ENCODE measurements around the gene TXNL4A.
"Not testable (repeated sequence)": the region's sequence is repeated elsewhere in the genome, so short reads cannot be mapped to it uniquely, and the experiment has no call there.

Gene TXNL4A

DNA sequence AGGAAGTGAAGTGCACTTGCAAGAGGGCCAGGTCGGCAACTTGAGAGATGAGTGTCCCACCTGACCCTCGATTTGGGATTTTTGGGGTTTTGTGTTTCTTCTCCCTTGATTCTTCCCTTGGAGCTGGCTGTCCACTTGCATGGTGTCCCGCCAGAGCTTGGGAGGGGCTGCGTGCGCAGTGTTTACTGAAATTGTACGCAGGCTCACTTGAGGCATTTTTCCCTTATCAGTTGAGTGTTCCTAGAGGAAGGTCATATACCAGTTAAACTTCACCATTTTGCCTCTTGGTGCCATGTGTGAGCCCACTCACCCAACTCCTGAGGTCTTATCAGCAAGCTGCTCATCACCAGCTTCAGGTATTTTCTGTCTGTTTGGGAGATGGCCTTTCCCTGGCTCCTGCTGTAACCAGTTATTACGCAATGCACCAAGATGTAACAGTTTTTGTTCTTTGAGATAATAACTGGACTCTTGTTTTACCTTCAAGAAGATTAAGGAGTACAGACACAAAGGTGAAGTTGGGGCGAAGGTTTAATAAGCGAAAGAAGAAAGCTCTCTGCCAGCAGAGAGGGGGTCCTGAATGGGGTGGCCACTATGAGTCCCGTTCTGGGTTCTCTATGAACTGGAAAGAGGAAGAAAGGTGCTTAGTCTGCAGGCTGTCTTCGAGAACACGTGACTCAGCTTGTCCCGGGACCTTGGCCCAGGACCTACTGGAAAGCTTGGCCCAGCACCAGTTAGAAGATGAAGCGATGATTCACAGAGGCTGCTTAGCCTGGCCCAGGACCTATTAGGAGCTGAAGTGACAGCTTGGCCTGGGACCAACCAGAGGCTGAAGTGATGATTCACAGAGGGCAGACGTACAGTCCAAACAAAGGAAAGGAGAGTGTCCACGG lies 21.5 kb upstream of the TXNL4A start:
- H3K4me3 Mint-ChIP-seq = no peak overlapping the region
- no peaks in the 10 kb centered on the region for H3K36me3 Mint-ChIP-seq (ENCODE audit: low read depth)
- H3K27me3 Mint-ChIP-seq (ENCODE audit: low read depth) = peaks cover under 1% of the 10 kb centered on the region
- H3K27ac Mint-ChIP-seq = no peak overlapping the region
- no peaks in the 10 kb centered on the region for H3K4me1 Mint-ChIP-seq (ENCODE audit: low read depth)
- H3K9me3 Mint-ChIP-seq = peaks cover 31% of the 10 kb centered on the region

DNA sequence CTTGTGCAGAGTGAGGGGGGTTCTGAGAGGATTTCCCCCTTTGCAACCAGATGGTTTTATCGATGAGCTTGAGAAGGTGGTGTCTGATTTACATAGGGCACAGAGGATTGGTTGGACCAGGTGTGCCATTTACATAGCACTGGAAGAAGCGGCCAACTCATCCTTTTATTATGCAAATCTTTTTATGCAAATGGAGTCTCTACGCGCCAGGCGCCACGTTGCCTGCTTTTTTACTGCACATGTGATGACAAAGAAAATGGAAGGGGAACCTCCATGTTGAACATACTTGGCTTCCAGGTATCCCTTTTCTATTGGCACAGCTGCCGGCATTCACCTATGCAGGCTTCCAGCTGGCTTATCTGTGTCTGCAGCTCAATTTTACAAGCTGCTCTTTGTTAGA lies 18.4 kb upstream of the TXNL4A start:
- peaks cover 4% of the 10 kb centered on the region for H3K27me3 Mint-ChIP-seq (ENCODE audit: low read depth)
- H3K36me3 Mint-ChIP-seq (ENCODE audit: low read depth) = no peaks in the 10 kb centered on the region
- no peaks in the 10 kb centered on the region for H3K4me1 Mint-ChIP-seq (ENCODE audit: low read depth)
- H3K4me3 Mint-ChIP-seq = no peak overlapping the region
- no peak overlapping the region for H3K27ac Mint-ChIP-seq
- H3K9me3 Mint-ChIP-seq = peaks cover 21% of the 10 kb centered on the region

- H3K27me3 Mint-ChIP-seq (ENCODE audit: low read depth) = peaks cover 4% of the 10 kb centered on the region
- H3K4me3 Mint-ChIP-seq = no peak overlapping the region
- H3K27ac Mint-ChIP-seq = no peak overlapping the region
- H3K4me1 Mint-ChIP-seq (ENCODE audit: low read depth) = no peaks in the 10 kb centered on the region
- no peaks in the 10 kb centered on the region for H3K36me3 Mint-ChIP-seq (ENCODE audit: low read depth)
- H3K9me3 Mint-ChIP-seq = peaks cover 25% of the 10 kb centered on the region
Observed at GRCh38 chr18:80004600-80005342, 16.4 kb upstream of the TXNL4A start.

- Mint-ChIP-seq H3K4me1 (ENCODE audit: low read depth) (no peaks in the 10 kb centered on the region), H3K9me3 (peaks cover 17% of the 10 kb centered on the region), H3K27me3 (ENCODE audit: low read depth) (peaks cover 4% of the 10 kb centered on the region)
Observed at GRCh38 chr18:80002468-80002867, 14.1 kb upstream of the TXNL4A start.

GRCh38 chr18:80000877-80001276 lies 12.5 kb upstream of the TXNL4A start:
- no peaks in the 10 kb centered on the region for H3K36me3 Mint-ChIP-seq (ENCODE audit: low read depth)
- no peak overlapping the region for H3K27ac Mint-ChIP-seq
- H3K27me3 Mint-ChIP-seq (ENCODE audit: low read depth) = peaks cover 4% of the 10 kb centered on the region
- peaks cover 17% of the 10 kb centered on the region for H3K9me3 Mint-ChIP-seq
- H3K4me3 Mint-ChIP-seq = no peak overlapping the region
- H3K4me1 Mint-ChIP-seq (ENCODE audit: low read depth) = no peaks in the 10 kb centered on the region

More at GRCh38 chr18:80002468-80002867, 14.1 kb upstream of the TXNL4A start:
- Mint-ChIP-seq H3K27ac (no peak overlapping the region), H3K36me3 (ENCODE audit: low read depth) (no peaks in the 10 kb centered on the region), H3K4me3 (no peak overlapping the region)

- not testable (repeated sequence) for H3K36me3 Mint-ChIP-seq (ENCODE audit: low read depth); H3K27ac Mint-ChIP-seq; H3K4me3 Mint-ChIP-seq; H3K27me3 Mint-ChIP-seq (ENCODE audit: low read depth); H3K4me1 Mint-ChIP-seq (ENCODE audit: low read depth)
- H3K9me3 Mint-ChIP-seq = peaks cover 14% of the 10 kb centered on the region
Observed at GRCh38 chr18:79999701-80000100, 11.3 kb upstream of the TXNL4A start.

- H3K27me3 Mint-ChIP-seq (ENCODE audit: low read depth) = no peaks in the 10 kb centered on the region
- no peak overlapping the region for H3K27ac Mint-ChIP-seq
- H3K9me3 Mint-ChIP-seq = no peaks in the 10 kb centered on the region
- no peaks in the 10 kb centered on the region for H3K36me3 Mint-ChIP-seq (ENCODE audit: low read depth)
- peaks cover 13% of the 10 kb centered on the region for H3K4me1 Mint-ChIP-seq (ENCODE audit: low read depth)
- H3K4me3 Mint-ChIP-seq = no peak overlapping the region
Observed at GRCh38 chr18:79991494-79991893, 3.1 kb upstream of the TXNL4A start.

GRCh38 chr18:79989195-79989497 lies 783 bp upstream of the TXNL4A start:
- Mint-ChIP-seq H3K4me1 (ENCODE audit: low read depth) (peaks cover 28% of the 10 kb centered on the region), H3K4me3 (peak overlapping the region; percentile 98), H3K36me3 (ENCODE audit: low read depth) (peaks cover 5% of the 10 kb centered on the region), H3K9me3 (no peaks in the 10 kb centered on the region), H3K27ac (peak overlapping the region; percentile 96), H3K27me3 (ENCODE audit: low read depth) (no peaks in the 10 kb centered on the region)

DNA sequence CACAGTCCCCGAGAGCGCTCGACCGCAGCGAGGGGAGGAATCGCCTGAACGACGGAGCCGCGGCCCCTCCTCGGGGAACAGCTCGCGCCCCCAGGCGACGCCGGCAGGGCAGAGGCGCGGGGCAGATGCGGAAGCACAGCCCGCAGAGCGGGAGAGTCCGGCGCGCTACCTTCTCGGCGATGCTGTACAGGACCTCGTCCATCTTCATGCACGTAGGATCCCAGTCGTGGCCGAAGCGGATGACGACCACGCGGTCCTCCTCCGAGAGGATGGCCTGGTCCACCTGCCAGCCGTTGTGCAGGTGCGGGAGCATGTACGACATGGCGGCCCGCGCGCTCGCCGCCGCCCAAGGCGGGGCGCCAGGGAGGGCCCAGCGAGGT lies 302 bp downstream of the TXNL4A start:
- peak overlapping the region; percentile 87 for H3K4me3 Mint-ChIP-seq
- H3K27me3 Mint-ChIP-seq (ENCODE audit: low read depth) = no peaks in the 10 kb centered on the region
- H3K27ac Mint-ChIP-seq = peak overlapping the region; percentile 87
- peaks cover 38% of the 10 kb centered on the region for H3K4me1 Mint-ChIP-seq (ENCODE audit: low read depth)
- peaks cover 7% of the 10 kb centered on the region for H3K36me3 Mint-ChIP-seq (ENCODE audit: low read depth)
- no peaks in the 10 kb centered on the region for H3K9me3 Mint-ChIP-seq

DNA sequence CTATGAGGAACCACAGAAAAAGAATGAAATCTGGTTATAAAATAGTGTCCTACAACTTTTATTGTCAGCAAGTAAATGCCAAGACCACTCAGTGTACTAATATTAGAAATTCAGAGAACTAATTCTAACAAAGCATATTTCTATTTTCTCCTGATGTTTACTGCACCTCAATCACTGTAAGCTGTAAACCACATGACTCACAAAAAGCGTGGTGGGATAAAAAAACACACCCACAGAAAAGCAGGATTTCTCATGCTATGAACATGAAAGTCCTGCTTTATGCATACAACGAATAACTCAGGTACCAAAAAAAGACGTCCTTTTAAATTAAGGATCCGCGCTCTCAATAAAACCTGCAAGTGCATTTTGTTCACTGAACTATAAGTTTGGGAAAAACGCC lies 797 bp downstream of the TXNL4A start:
- H3K4me3 Mint-ChIP-seq = peak overlapping the region; percentile 87
- peak overlapping the region; percentile 87 for H3K27ac Mint-ChIP-seq
- no peaks in the 10 kb centered on the region for H3K9me3 Mint-ChIP-seq
- peaks cover 7% of the 10 kb centered on the region for H3K36me3 Mint-ChIP-seq (ENCODE audit: low read depth)
- H3K4me1 Mint-ChIP-seq (ENCODE audit: low read depth) = peaks cover 40% of the 10 kb centered on the region
- no peaks in the 10 kb centered on the region for H3K27me3 Mint-ChIP-seq (ENCODE audit: low read depth)

- H3K27me3 Mint-ChIP-seq (ENCODE audit: low read depth) = no peaks in the 10 kb centered on the region
- H3K27ac Mint-ChIP-seq = peak overlapping the region; percentile 42
- peaks cover 12% of the 10 kb centered on the region for H3K36me3 Mint-ChIP-seq (ENCODE audit: low read depth)
- peaks cover 45% of the 10 kb centered on the region for H3K4me1 Mint-ChIP-seq (ENCODE audit: low read depth)
- H3K9me3 Mint-ChIP-seq = no peaks in the 10 kb centered on the region
- H3K4me3 Mint-ChIP-seq = peak overlapping the region; percentile 87
Observed at GRCh38 chr18:79986726-79987125, 1.6 kb downstream of the TXNL4A start.

- H3K27me3 Mint-ChIP-seq (ENCODE audit: low read depth) = no peaks in the 10 kb centered on the region
- H3K4me3 Mint-ChIP-seq = peak overlapping the region; percentile 66
- no peaks in the 10 kb centered on the region for H3K9me3 Mint-ChIP-seq
- H3K36me3 Mint-ChIP-seq (ENCODE audit: low read depth) = peaks cover 12% of the 10 kb centered on the region
- H3K4me1 Mint-ChIP-seq (ENCODE audit: low read depth) = peaks cover 49% of the 10 kb centered on the region
- no peak overlapping the region for H3K27ac Mint-ChIP-seq
Observed at GRCh38 chr18:79985172-79985571, 3.2 kb downstream of the TXNL4A start.

DNA sequence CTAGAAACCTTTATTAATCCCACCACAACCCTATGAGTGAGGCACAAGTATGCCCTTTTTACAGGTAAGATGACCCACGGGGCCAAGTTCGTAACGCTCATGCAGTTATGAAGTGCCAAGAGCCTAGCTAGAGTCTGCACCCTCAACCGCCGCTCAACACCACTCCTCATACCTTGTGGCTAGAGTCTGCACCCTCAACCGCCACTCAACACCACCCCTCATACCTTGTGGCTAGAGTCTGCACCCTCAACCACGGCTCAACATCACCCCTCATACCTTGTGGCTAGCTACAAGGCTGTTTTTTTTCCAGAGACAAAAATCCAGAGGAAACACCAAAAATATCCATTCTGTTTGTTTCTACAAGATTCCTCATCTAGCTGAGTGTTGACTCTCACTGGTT lies 4.6 kb downstream of the TXNL4A start:
- Mint-ChIP-seq H3K4me1 (ENCODE audit: low read depth) (peaks cover 53% of the 10 kb centered on the region), H3K36me3 (ENCODE audit: low read depth) (peaks cover 12% of the 10 kb centered on the region), H3K4me3 (peak overlapping the region; percentile 9), H3K27ac (peak overlapping the region; percentile 59), H3K9me3 (no peaks in the 10 kb centered on the region), H3K27me3 (ENCODE audit: low read depth) (no peaks in the 10 kb centered on the region)

DNA sequence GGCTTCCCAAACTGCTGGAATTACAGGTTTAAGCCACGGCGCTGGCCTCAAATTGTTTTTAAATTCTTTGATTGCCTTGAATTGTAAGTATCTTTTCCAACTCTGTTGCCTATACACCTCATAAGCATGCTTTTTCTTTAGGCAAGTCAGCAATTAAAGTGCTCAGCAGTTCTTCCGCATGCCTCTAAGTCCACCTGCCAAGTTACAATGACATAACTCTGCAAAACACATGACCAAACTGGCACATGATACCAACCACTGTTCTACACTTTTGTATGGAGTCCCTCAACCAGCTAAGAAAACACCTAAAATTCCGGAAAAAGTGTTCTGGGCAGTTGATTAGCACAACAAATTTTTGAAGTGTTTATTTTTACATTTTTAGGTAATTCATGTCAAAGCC lies 5.1 kb downstream of the TXNL4A start:
- Mint-ChIP-seq H3K36me3 (ENCODE audit: low read depth) (peaks cover 12% of the 10 kb centered on the region), H3K27ac (no peak overlapping the region), H3K4me3 (no peak overlapping the region), H3K9me3 (no peaks in the 10 kb centered on the region), H3K27me3 (ENCODE audit: low read depth) (no peaks in the 10 kb centered on the region), H3K4me1 (ENCODE audit: low read depth) (peaks cover 53% of the 10 kb centered on the region)

DNA sequence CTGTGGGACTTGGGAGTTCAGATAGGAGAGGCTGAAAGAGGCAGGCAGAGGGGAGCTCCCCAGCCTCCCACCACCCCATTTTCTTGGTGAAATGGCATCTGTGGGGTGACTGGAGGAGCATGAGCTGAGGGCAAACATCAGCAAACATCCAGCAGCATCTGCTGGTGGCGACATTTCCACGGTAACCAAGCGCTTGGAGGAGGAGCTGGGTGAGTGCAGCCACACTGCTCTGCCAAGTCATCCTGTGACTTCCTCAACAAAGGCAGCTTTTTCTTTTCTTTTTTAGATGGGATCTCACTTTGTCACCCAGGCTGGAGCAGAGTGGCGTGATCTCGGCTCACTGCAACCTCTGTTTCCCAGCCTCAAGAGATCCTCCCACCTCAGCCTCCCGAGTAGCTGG lies 5.6 kb downstream of the TXNL4A start:
- peaks cover 56% of the 10 kb centered on the region for H3K4me1 Mint-ChIP-seq (ENCODE audit: low read depth)
- peaks cover 12% of the 10 kb centered on the region for H3K36me3 Mint-ChIP-seq (ENCODE audit: low read depth)
- no peaks in the 10 kb centered on the region for H3K27me3 Mint-ChIP-seq (ENCODE audit: low read depth)
- H3K27ac Mint-ChIP-seq = peak overlapping the region; percentile 2
- no peak overlapping the region for H3K4me3 Mint-ChIP-seq
- H3K9me3 Mint-ChIP-seq = no peaks in the 10 kb centered on the region

Measured in T-helper 1 cell treated with Interleukin-12 subunit alpha and Interleukin-12 subunit beta and Interleukin-4 antibody, amounts not matched to agents 30 μg/mL and 1 μg/mL, for 36 hours (primary cell).